Measurements from ENCODE around the gene SYNE1.

- TF ChIP-seq FOSL1 (IDR thresholded peaks at IDR 0.05; ENCODE audit: insufficient read depth, low read depth, low read length) (no peak), RAD21 (IDR thresholded peaks at IDR 0.05 in 1 of 2, conservative IDR thresholded peaks at IDR 0.05 in 1 of 2; ENCODE audit: low read depth in 2 of 2, low read length in 2 of 2) (no peak), CTCF (IDR thresholded peaks at IDR 0.05; ENCODE audit: control extremely low read depth in 1 of 3, insufficient read depth in 1 of 3, low read depth in 1 of 3, low read length in 3 of 3) (no peak), MAX (IDR thresholded peaks at IDR 0.05) (no peak), ZNF274 (IDR thresholded peaks at IDR 0.05; ENCODE audit: borderline replicate concordance, extremely low read depth, low read length) (no peak), CHD7 (IDR thresholded peaks at IDR 0.05; ENCODE audit: insufficient replicate concordance, low read length) (no peak), RFX5 (IDR thresholded peaks at IDR 0.05; ENCODE audit: borderline replicate concordance, low read depth, low read length) (no peak), EP300 (IDR thresholded peaks at IDR 0.05; ENCODE audit: borderline replicate concordance in 1 of 2, low read depth in 2 of 2, low read length in 2 of 2) (no peak), SIN3A (conservative IDR thresholded peaks at IDR 0.05 in 1 of 2, IDR thresholded peaks at IDR 0.05 in 1 of 2; ENCODE audit: low read depth in 1 of 2, low read length in 2 of 2) (no peak), CEBPB (IDR thresholded peaks at IDR 0.05; ENCODE audit: low read depth, low read length) (no peak), POLR2A (IDR thresholded peaks at IDR 0.05; ENCODE audit: control extremely low read depth in 1 of 2, low read depth in 2 of 2, low read length in 2 of 2) (no peak), SIRT6 (IDR thresholded peaks at IDR 0.05; ENCODE audit: low read length) (no peak)
Measured at GRCh38 chr6:152195896-152196295, 441.3 kb downstream of the SYNE1 start.

All from H1 (cell line).